GM12872 (cell line): ENCODE results near the gene ARAP1.

Source experiments
- CTCF ChIP-seq: IDR thresholded peaks from 3 replicates; pipeline ENCODE4 v1.5.1; 2011; ENCODE audit warnings: low read depth, mild to moderate bottlenecking, low read length, moderate library complexity; ENCODE audit not compliant: insufficient read depth

Gene ARAP1

GRCh38 chr11:72637198-72637597 lies 115.0 kb downstream of the ARAP1 start:
- no peak for TF ChIP-seq CTCF

GRCh38 chr11:72636376-72636775 lies 115.8 kb downstream of the ARAP1 start:
- no peak for TF ChIP-seq CTCF

- no peak for TF ChIP-seq CTCF
Measured at GRCh38 chr11:72635933-72636332, 116.3 kb downstream of the ARAP1 start.

- no peak for TF ChIP-seq CTCF
Measured at GRCh38 chr11:72635309-72635915, 116.8 kb downstream of the ARAP1 start.
